MCF 10A (cell line): ENCODE measurements around the gene CCT7. TPM values are rescaled to one million over a fixed set of nuclear protein-coding genes. Genes with fewer than 3 reads are reported as not detected.

ENCODE experiments used
- BruUV-seq: library from RNA; stranded (reverse); fragments of 400-500 nt; replicated peaks from 2 replicates; lab custom pipeline; 2021; lab: Mats Ljungman, UMichigan
- CTCF ChIA-PET: fragments of 300-600 bp; sonication (Branson Sonifier 250); formaldehyde crosslinking; extraction: SDS; loops from one replicate; lab custom pipeline; 2021; ENCODE audit warnings: antibody characterized with exemption, inconsistent platforms; lab: Yijun Ruan, JAX
- POLR2A ChIA-PET: fragments of 300-600, 350-650 bp; sonication (Branson Sonifier 250); formaldehyde crosslinking; extraction: SDS; loops from one replicate; lab custom pipeline; 2020; ENCODE audit warnings: antibody characterized with exemption, inconsistent platforms; lab: Yijun Ruan, JAX
- DNase-seq: peaks from one replicate; pipeline ENCODE4 v3.0.0-alpha.2; 2018; ENCODE audit not compliant: unreplicated experiment
- H3K27ac Mint-ChIP-seq: one replicate; pipeline ENCODE4 v1.8.0; 2022; ENCODE audit warnings: mild to moderate bottlenecking, low read depth, mixed read lengths; ENCODE audit not compliant: unreplicated experiment
- H3K27me3 Mint-ChIP-seq: one replicate; pipeline ENCODE4 v1.8.0; 2022; ENCODE audit warnings: mixed read lengths; ENCODE audit not compliant: insufficient read depth, unreplicated experiment
- H3K36me3 Mint-ChIP-seq: one replicate; pipeline ENCODE4 v1.8.0; 2022; ENCODE audit warnings: mild to moderate bottlenecking, moderate library complexity, mixed read lengths; ENCODE audit not compliant: insufficient read depth, unreplicated experiment
- H3K4me1 Mint-ChIP-seq: one replicate; pipeline ENCODE4 v1.8.0; 2022; ENCODE audit warnings: mixed read lengths; ENCODE audit not compliant: insufficient read depth, unreplicated experiment
- H3K4me3 Mint-ChIP-seq: one replicate; pipeline ENCODE4 v1.8.0; 2022; ENCODE audit warnings: mild to moderate bottlenecking, moderate library complexity, mixed read lengths; ENCODE audit not compliant: unreplicated experiment
- H3K9me3 Mint-ChIP-seq: one replicate; pipeline ENCODE4 v1.8.0; 2022; ENCODE audit warnings: mixed read lengths; ENCODE audit not compliant: unreplicated experiment
- CTCF ChIP-seq: fragments of 200-600 bp; IDR thresholded peaks from one replicate; pipeline ENCODE4 v1.8.0; 2022; ENCODE audit warnings: antibody characterized with exemption, mild to moderate bottlenecking; ENCODE audit not compliant: unreplicated experiment
- intact Hi-C: fragments of 100-400 bp; cut with micrococcal nuclease; formaldehyde crosslinking; loops from 2 replicates; pipeline ENCODE4 v1.14.1; 2022
- total RNA-seq: library from RNA; stranded (reverse); gene quantifications from 2 replicates; pipeline ENCODE4 v1.2.3, GENCODE V29; 2022

Gene CCT7
- total RNA-seq, 1 experiment from 2014 or later: 495 TPM

- intact Hi-C loops: no loop called here
- H3K27ac Mint-ChIP-seq: no peak overlapping the region
- no peak for DNase-seq
- H3K27me3 Mint-ChIP-seq: no peaks in the 10 kb centered on the region
- POLR2A ChIA-PET: no interaction called here
- peaks cover 1% of the 10 kb centered on the region for H3K36me3 Mint-ChIP-seq
- H3K4me1 Mint-ChIP-seq: no peaks in the 10 kb centered on the region
- no peak overlapping the region for H3K4me3 Mint-ChIP-seq
- no TSS peak for BruUV-seq
- CTCF ChIA-PET: interaction anchor here (0.6 to 2.1 kb wide), 10 partner anchors 9 to 267 kb away, joined by 3 to 5 read pairs (median 4); partner anchors contain the start of gene PRADC1
- no peak for TF ChIP-seq CTCF
- H3K9me3 Mint-ChIP-seq: no peaks in the 10 kb centered on the region
These were observed 24.8 kb downstream of the CCT7 start for GRCh38 chr2:73258913-73259215.

- H3K9me3 Mint-ChIP-seq: no peaks in the 10 kb centered on the region
- no TSS peak for BruUV-seq
- no peaks in the 10 kb centered on the region for H3K36me3 Mint-ChIP-seq
- no peaks in the 10 kb centered on the region for H3K4me1 Mint-ChIP-seq
- no peaks in the 10 kb centered on the region for H3K27me3 Mint-ChIP-seq
- H3K27ac Mint-ChIP-seq: no peak overlapping the region
- ChIA-PET POLR2A (no interaction called here), CTCF (interaction anchor here (0.6 to 2.1 kb wide), 12 partner anchors 9 to 394 kb away, joined by 3 to 5 read pairs (median 3); partner anchors contain the start of gene PRADC1)
- DNase-seq: no peak
- H3K4me3 Mint-ChIP-seq: no peak overlapping the region
- intact Hi-C loops: no loop called here
- no peak for TF ChIP-seq CTCF
These were observed 25.2 kb downstream of the CCT7 start for GRCh38 chr2:73259276-73259675.

GRCh38 chr2:73259704-73260337 is 25.7 kb downstream of the CCT7 start:
- Mint-ChIP-seq H3K4me3 (no peak overlapping the region), H3K27me3 (no peaks in the 10 kb centered on the region), H3K4me1 (no peaks in the 10 kb centered on the region), H3K9me3 (no peaks in the 10 kb centered on the region), H3K27ac (no peak overlapping the region), H3K36me3 (no peaks in the 10 kb centered on the region)
- CTCF ChIA-PET: interaction anchor here (0.6 to 2.1 kb wide), 14 partner anchors 10 to 394 kb away, joined by 3 to 5 read pairs (median 3); partner anchors contain the start of gene PRADC1
- POLR2A ChIA-PET: no interaction called here
- no TSS peak for BruUV-seq
- no peak for DNase-seq
- intact Hi-C loops: loop anchor here (1.0 kb wide), 2 partner anchors 48 to 83 kb away; no protein-coding TSS in a partner anchor
- no peak for TF ChIP-seq CTCF

GRCh38 chr2:73260338-73260984 is 26.4 kb downstream of the CCT7 start:
- ChIA-PET CTCF (interaction anchor here (0.9 to 2.1 kb wide), 11 partner anchors 10 to 269 kb away, joined by 3 to 5 read pairs (median 3); no protein-coding TSS in a partner anchor), POLR2A (no interaction called here)
- Mint-ChIP-seq H3K27ac (no peak overlapping the region), H3K27me3 (no peaks in the 10 kb centered on the region), H3K9me3 (no peaks in the 10 kb centered on the region), H3K4me1 (no peaks in the 10 kb centered on the region), H3K36me3 (no peaks in the 10 kb centered on the region), H3K4me3 (no peak overlapping the region)
- TF ChIP-seq CTCF: peak; percentile 68
- DNase-seq: peak; percentile 64
- no TSS peak for BruUV-seq
- intact Hi-C loops: loop anchor here (1.0 kb wide), 2 partner anchors 48 to 83 kb away; no protein-coding TSS in a partner anchor
